ENCODE measurements around the gene SPRY4.

The SPRY4 gene

GRCh38 chr5:142330444-142330843, 5.6 kb upstream of the SPRY4 start:
- DNase-seq = no peak

DNA sequence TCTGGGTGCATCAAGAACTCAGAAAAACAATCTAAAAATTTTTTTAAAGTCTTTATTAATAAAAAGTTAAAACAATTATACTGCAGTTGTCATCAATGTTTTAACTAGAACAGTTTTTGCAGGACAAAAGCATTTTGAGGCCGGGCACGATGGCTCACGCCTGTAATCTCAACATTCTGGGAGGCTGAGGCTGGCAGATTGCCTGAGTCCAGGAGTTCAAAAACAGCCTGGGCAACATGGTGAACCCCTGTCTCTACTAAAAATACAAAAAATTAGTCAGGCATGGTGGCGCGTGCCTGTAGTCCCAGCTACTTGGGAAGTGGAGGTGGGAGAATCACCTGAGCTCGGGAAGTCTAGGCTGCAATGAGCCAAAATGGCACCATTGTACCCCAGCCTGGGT, 5.2 kb upstream of the SPRY4 start:
- DNase-seq = no peak

GRCh38 chr5:142327111-142327842, 2.5 kb upstream of the SPRY4 start:
- DNase-seq = no peak

GRCh38 chr5:142326480-142326938, 1.7 kb upstream of the SPRY4 start:
- DNase-seq = no peak

DNA sequence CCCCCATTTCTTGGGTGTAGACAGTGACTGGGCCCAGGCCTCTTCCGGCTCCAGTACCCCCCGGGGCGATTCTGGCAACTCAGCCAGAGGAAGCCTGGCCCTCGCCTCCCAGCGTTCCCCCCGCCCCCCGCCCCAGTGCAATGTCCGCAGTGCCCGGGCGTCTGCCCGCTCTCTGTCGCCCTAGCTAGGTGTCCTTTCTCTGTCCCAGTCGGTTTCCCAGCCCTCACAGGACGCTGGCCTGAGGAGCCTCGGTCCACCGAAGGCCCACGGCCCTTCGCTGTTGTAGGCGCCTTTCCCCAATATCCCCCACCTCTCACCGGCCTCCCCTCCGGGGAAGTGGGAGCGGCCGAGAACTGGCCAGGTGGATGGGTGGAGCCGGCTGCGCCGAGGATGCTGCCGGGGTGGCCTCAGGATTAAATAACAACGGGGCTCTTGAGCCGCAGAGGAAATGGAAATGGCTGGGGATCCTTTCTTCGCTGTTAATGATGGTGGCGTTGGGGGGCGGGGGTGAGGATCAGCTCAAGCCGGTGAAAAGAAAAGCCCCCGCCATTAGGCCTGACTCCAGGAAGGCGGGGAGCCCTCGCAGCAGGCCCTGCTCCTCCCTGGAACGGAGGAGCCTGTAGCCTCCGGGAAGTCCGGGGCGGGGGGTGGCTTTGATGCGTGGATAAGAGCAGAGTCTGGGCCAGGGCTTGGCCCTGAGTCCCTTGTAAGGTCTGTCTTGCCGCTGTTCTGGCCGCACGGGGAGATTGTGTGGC, 1.1 kb upstream of the SPRY4 start:
- no peak for DNase-seq

DNA sequence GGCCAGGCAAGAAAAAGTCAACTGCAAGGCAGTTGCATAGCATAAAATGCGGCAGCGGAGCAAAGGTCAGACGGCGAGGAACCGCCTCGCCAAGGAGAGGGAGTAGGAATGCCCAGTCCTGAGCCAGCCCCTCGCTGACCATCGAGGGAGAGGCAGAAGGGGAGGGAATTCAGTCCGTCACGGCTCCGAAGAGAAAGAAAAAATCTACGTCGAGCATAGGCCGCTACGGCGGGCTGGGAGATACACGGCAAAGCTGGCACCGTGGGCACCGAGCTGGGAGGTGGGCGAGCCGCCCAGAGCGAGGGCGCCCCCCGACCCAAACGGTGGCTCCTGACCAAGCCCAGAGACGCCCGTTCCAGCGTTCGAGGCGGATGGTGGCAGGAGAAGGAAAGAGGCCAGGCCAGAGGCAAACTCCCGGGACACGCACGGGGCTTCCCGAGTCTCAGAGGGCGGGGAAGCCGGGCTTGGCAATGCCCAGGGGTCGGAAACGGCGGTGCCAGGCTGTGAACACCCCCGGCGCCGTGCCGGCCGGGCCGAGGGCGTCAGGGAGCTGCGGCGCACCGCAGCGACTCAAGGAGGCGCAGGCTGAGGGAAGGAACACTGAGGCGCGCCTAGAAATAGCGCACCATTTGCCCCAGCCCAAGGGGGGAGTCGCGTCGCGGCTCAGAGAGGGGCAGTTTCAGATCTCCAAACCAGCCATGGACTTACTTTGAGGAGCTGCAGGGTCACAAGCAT, 518 bp downstream of the SPRY4 start:
- no peak for DNase-seq

DNA sequence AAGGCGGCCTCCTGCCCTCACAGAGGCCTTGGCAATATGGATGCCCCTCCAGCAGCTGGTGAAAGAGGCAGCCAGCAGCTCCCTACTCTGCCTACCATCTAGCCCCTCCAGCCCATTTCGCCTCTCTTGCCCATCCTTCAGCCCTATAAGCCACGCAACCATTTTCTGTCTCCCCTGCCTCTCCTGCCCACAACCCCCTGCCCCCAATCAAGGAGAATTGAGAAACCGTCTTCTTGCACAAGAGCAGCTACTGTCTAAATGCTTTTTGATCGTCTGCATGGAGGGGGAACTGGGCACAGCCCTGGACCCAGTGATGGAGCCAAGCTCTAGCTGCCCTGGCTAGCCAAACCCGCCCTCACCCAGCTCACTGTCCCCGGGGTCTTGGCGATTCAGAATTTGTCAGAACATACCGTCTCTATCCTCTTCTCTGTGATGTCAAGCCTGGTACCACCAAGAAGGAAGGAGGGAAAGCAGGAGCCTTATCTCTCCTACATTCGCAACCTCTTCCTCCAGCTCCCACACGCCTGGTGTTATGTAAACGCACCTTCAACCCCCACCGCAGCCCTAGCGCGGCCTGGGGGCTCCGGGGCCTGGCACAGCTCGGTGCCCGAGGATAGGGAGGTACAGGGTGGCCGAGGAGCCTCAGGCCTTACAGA, 1.2 kb downstream of the SPRY4 start:
- no peak for DNase-seq

DNA sequence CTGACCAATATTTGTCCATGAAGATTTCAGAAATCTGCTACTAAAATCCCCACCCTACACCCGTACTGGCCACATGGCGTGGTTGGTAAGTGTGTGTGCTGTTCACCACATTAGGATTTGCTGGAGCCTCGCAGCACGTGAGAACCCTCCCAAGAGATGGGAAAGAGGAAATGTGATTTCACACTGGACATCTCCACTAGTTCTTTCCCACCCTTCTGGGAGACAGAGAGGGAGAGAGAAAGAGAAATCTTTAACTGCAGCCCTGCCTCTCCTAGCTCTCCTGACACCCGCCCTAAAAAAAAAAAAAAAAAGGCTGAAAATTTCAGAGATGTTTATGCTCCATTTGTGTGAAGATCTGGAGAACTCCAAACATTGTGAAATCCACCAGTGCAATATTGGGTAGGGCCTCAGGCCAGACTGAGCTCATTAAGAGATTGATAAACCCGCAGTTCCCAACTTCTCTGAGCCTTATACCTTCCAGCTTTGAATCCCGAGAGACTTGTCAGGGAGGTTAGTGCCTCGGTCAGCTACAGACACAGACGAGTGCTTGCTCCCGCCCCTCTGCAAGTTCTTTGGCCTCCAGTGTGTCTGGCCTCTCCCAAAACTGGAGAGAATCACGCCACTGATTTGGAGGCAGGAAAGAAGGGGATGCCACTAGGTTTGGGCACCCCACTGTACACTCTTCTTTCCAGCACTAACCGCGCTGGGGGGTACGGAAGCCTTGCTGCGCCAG, 1.9 kb downstream of the SPRY4 start:
- no peak for DNase-seq

GRCh38 chr5:142322403-142322746, 2.4 kb downstream of the SPRY4 start:
- DNase-seq = no peak

DNA sequence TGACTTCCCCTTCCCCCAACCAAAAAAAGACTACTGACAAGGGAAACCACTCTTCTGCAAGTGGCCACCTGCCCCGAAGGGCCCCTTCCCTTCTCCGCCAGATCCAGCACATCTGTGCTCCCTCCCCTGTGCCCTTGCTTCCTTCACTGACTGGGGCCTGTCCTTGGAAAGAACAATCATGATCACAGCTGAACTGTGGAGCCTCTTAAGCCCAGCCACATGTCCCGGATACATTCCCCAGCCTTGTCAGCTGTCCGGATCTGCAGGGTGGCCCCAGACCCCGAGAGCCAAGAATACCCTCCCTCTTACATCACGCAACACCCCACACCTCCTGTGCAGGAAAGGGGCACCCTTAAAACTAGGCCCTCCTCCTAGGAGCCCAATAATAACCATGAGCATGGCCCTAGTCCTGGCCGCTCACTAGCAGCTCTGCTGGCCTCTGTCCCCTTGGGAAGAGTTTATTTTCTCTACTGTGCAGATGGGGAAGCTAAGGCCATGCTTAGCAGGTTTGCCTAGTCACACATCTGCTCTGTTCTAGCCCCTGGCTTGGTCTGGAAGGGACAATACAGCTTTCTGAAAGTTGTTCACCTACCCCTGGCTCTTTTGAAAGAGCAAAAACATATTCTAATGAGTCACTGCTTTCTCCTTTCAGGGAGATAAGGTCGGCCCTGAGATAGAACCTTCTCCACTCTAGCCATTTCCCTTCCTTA, 3.8 kb downstream of the SPRY4 start:
- no peak for DNase-seq

GRCh38 chr5:142320430-142320738, 4.4 kb downstream of the SPRY4 start:
- DNase-seq = no peak

GRCh38 chr5:142319560-142320429, 5.0 kb downstream of the SPRY4 start:
- DNase-seq = no peak

DNA sequence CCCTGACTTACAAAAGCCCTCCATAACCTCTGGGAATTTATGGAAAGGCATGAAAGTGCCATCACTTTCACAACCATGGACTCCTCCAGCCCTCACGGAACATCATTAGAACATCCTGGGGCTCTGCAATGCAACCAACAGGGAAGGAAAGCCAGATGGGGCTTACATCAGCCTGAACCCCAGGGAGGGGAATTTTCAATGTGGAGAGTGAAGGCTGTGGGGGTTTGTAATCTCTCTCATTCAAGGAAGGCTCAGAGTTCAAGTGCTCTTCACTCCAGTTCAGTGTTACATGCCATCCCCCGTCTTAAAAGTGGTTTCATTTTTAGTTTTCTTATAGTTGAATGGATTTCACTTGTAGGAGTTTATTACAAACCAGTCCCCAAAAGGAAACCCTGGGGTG, 5.7 kb downstream of the SPRY4 start:
- DNase-seq = no peak

DNA sequence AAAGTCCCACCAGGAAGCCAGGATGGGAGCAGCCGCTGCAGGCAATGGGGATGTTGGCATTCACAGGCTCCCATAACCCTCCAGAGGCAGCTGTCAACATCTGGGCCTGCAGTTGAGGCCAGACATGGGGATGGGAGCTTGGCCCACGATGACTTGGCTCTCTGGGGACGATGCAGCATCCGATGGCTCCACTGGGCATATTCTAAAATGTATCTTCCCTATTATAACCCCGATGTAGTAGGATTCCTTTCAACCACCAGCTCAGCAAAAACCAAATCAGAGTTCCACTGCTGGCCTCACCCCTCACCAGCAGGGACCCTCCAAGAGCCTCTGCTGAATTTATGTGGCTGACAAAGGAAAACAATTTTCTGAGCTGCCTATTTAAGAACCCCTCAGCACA, 7.1 kb downstream of the SPRY4 start:
- no peak for DNase-seq

DNA sequence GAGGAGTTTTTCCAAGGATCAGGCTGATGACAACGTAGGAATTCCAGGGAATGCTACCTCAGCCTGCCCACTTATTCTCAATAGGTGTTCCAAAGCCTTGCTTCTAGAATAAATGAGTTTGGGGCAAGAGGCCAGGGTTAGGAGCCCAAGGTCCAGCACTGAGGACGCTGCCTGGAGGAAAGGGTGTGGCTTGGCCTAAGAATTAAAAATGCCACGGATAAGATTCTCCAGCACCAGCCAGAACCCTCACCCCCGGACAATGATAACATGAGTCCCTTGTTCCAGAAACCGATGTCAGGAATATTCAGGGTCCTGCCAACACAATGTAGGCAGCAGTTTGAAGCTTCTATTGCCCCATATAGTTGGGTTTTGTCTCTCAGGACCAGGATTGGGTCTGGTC, 7.6 kb downstream of the SPRY4 start:
- no peak for DNase-seq

- DNase-seq = no peak
Observed at GRCh38 chr5:142316681-142317080, 8.1 kb downstream of the SPRY4 start.

GRCh38 chr5:142316051-142316450, 8.8 kb downstream of the SPRY4 start:
- no peak for DNase-seq

DNA sequence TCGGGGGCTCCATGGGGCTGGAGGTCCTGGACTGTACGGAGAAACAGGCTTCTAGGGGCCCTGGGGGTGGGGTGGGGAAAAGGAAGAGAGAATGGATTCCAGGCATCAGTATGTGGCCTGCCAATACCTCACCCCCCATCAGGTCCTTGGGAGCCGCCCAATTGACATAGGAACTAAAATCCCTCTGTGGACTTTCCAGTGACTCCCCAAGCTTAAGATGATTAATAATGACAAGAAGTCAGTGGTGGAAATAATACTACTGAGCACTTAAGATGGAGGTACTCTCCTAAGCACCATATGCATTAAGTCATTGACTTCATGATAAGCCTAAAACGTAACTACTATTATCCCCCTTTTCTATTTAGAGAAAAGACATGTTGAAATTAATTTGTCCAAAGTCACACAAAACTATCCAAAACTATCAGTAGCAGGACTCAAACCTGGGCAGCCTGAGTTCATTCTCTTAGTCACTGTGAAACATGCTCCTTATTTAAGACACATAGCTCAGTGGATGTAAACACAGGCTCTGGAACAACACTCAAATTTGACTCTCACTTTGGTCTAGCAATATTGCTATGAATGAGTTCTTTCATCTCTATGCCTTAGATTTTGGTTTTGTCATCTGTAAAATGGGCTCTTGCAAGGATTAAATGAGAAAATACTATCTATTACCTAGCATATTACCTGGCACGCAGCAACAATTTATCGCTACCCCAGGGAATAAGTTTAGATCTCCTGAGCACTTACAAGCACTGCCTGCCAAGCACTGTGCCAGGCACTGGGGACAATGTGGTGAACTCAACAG, 9.5 kb downstream of the SPRY4 start:
- no peak for DNase-seq

- no peak for DNase-seq
Observed at GRCh38 chr5:142314606-142315005, 10.2 kb downstream of the SPRY4 start.

DNA sequence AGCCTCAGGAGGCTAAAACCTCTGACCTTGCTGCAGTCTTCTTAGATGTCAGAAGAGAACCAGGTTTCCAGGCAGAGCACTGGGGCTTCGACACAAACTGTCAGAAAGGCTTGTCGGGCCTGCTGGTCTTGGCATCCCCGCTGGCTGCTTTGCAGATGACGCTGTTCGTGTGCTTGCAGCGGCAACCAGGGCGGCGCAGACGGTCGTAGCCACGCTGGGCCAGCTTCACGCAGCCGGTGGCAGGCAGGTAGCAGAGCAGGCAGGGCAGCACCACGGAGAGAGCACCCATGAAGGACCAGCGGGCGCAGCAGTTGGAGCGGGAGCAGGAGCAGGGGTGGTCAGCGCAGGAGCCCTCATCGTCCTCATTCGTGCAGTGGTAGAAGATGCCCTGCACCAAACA, 10.7 kb downstream of the SPRY4 start:
- no peak for DNase-seq

Measured in inflammatory macrophage treated with lipopolysaccharide for 4 hours (primary cell).